GM10248 (cell line): ENCODE data around the gene NCBP3.

Source experiments
- CTCF ChIA-PET: fragments of 300-600 bp; sonication (Branson Sonifier 250); formaldehyde crosslinking; extraction: SDS; loops from one replicate; lab custom pipeline; 2021; ENCODE audit warnings: antibody characterized with exemption; lab: Yijun Ruan, JAX
- POLR2A ChIA-PET: fragments of 350-650 bp; sonication (Branson Sonifier 250); formaldehyde crosslinking; extraction: SDS; loops from one replicate; lab custom pipeline; 2020; ENCODE audit warnings: antibody characterized with exemption; lab: Yijun Ruan, JAX
- DNase-seq: peaks from one replicate; pipeline ENCODE4 v3.0.0; 2012; ENCODE audit errors: extremely low spot score
- CTCF ChIP-seq: IDR thresholded peaks from 2 replicates; pipeline ENCODE4 v1.5.1; 2012; ENCODE audit warnings: mild to moderate bottlenecking, low read depth; ENCODE audit errors: extremely low read depth, missing control alignments, control extremely low read depth

Gene NCBP3

GRCh38 chr17:3865176-3865575, 19.1 kb upstream of the NCBP3 start:
- DNase-seq = no peak
- TF ChIP-seq CTCF = no peak
- POLR2A ChIA-PET = no interaction called here
- CTCF ChIA-PET = interaction anchor here (0.7 to 3.9 kb wide), 13 partner anchors 14 to 209 kb away, joined by 3 to 21 read pairs (median 6); partner anchors contain the start of gene NCBP3

- ChIA-PET CTCF (interaction anchor here (0.7 to 8.2 kb wide), 14 partner anchors 13 to 210 kb away, joined by 3 to 73 read pairs (median 6); partner anchors contain the start of gene NCBP3), POLR2A (no interaction called here)
- DNase-seq = no peak
- no peak for TF ChIP-seq CTCF
These were observed 18.5 kb upstream of the NCBP3 start for GRCh38 chr17:3864534-3864933.

- ChIA-PET CTCF (interaction anchor here (0.8 to 8.2 kb wide), 13 partner anchors 11 to 212 kb away, joined by 3 to 73 read pairs (median 4); partner anchors contain the start of gene NCBP3), POLR2A (no interaction called here)
- TF ChIP-seq CTCF = no peak
- DNase-seq = no peak
These were observed 16.0 kb upstream of the NCBP3 start for GRCh38 chr17:3861761-3862681.

GRCh38 chr17:3860939-3861700, 15.1 kb upstream of the NCBP3 start:
- ChIA-PET POLR2A (no interaction called here), CTCF (interaction anchor here (0.8 to 8.2 kb wide), 8 partner anchors 10 to 215 kb away, joined by 3 to 73 read pairs (median 4); partner anchors contain the start of gene NCBP3)
- TF ChIP-seq CTCF = no peak

GRCh38 chr17:3859940-3860339, 13.9 kb upstream of the NCBP3 start:
- ChIA-PET CTCF (interaction anchor here (0.8 to 8.2 kb wide), 5 partner anchors 14 to 216 kb away, joined by 3 to 73 read pairs (median 4); partner anchors contain the start of gene NCBP3), POLR2A (no interaction called here)
- TF ChIP-seq CTCF = no peak
- DNase-seq = no peak

More at GRCh38 chr17:3860939-3861700, 15.1 kb upstream of the NCBP3 start:
- no peak for DNase-seq
